Activated CD8-positive, alpha-beta T cell treated with anti-CD3 and anti-CD28 coated beads for 36 hours (primary cell): Measurements from ENCODE around the gene EXOG. TPM values are rescaled to one million over a fixed set of nuclear protein-coding genes. Genes with fewer than 3 reads are reported as not detected.

ENCODE experiments used
- ATAC-seq: fragments of 200-7000 bp; cut with Tn5 transposase; one replicate; pipeline ENCODE4 v1.10.0; 2021; ENCODE audit warnings: mild to moderate bottlenecking, moderate library complexity
- CTCF ChIA-PET: fragments of 350-600 bp; sonication (Branson Sonifier 250); formaldehyde crosslinking; loops from one replicate; lab custom pipeline; 2021; ENCODE audit warnings: antibody characterized with exemption; lab: Charles Lee
- POLR2A ChIA-PET: fragments of 350-600 bp; sonication (Branson Sonifier 250); formaldehyde crosslinking; loops from one replicate; lab custom pipeline; 2021; ENCODE audit warnings: antibody characterized with exemption; lab: Charles Lee
- DNase-seq: peaks from one replicate; pipeline ENCODE4 v3.0.0-alpha.2; 2020
- H3K27ac Mint-ChIP-seq: one replicate; pipeline ENCODE4 v1.8.0; 2021; ENCODE audit warnings: mild to moderate bottlenecking, mixed read lengths
- H3K27me3 Mint-ChIP-seq: one replicate; pipeline ENCODE4 v1.8.0; 2021; ENCODE audit warnings: mixed read lengths
- H3K36me3 Mint-ChIP-seq: one replicate; pipeline ENCODE4 v1.8.0; 2021; ENCODE audit warnings: low read depth, mixed read lengths
- H3K4me1 Mint-ChIP-seq: one replicate; pipeline ENCODE4 v1.8.0; 2021; ENCODE audit warnings: low read depth, mixed read lengths
- H3K4me3 Mint-ChIP-seq: one replicate; pipeline ENCODE4 v1.8.0; 2021; ENCODE audit warnings: mild to moderate bottlenecking, moderate library complexity, mixed read lengths
- H3K9me3 Mint-ChIP-seq: one replicate; pipeline ENCODE4 v1.8.0; 2021; ENCODE audit warnings: mixed read lengths
- intact Hi-C: fragments of 100-400 bp; cut with micrococcal nuclease; formaldehyde crosslinking; loops from one replicate; pipeline ENCODE4 v1.10.0; 2022
- total RNA-seq, 2 experiments: library from RNA; stranded (reverse); gene quantifications; one replicate each; pipeline ENCODE4 v1.2.3, GENCODE V29; 2021
- TF ChIP-seq, protein P1 (sequence below): fragments of 200-600 bp; IDR thresholded peaks from one replicate; pipeline ENCODE4 v1.8.0; 2022; ENCODE audit warnings: antibody characterized with exemption, mild to moderate bottlenecking

Gene EXOG
- total RNA-seq, 2 experiments from 2014 or later: 16.8 to 17.7 TPM

DNA sequence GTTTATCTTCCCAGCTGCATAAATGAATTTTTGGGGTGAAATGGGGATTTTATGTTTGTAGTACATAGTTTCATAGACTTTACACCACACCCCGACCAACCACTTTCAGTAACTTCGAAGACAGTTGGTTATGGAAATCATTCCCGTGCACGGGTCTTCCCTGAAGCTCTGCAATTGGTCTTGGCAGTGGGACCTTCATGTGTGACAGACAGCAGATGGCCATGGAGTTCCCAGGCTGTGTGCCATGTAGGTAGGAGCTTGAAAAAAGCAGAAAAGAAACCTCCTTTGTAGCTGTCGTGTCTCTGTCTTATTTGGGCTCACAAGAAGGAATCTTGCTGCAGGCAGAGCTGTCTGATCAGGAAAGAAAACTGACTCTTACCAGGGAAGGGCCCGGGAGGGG, 25.9 kb downstream of the EXOG start:
- H3K27me3 Mint-ChIP-seq: no peaks in the 10 kb centered on the region
- DNase-seq (no peak), ATAC-seq (no peak)
- H3K9me3 Mint-ChIP-seq: no peaks in the 10 kb centered on the region
- H3K4me1 Mint-ChIP-seq: peaks cover 22% of the 10 kb centered on the region
- H3K36me3 Mint-ChIP-seq: peaks cover 26% of the 10 kb centered on the region
- H3K4me3 Mint-ChIP-seq: no peak overlapping the region
- ChIA-PET POLR2A (interaction anchor here (0.8 kb wide), 1 partner anchor 119 kb away, joined by 3 read pairs; no protein-coding TSS in a partner anchor), CTCF (interaction anchor here (0.6 to 11.1 kb wide), 58 partner anchors 9 to 814 kb away, joined by 3 to 190 read pairs (median 5); partner anchors contain the start of genes EXOG, SCN5A and XYLB)
- intact Hi-C loops: no loop called here
- no peak overlapping the region for H3K27ac Mint-ChIP-seq
- TF ChIP-seq, protein P1, sequence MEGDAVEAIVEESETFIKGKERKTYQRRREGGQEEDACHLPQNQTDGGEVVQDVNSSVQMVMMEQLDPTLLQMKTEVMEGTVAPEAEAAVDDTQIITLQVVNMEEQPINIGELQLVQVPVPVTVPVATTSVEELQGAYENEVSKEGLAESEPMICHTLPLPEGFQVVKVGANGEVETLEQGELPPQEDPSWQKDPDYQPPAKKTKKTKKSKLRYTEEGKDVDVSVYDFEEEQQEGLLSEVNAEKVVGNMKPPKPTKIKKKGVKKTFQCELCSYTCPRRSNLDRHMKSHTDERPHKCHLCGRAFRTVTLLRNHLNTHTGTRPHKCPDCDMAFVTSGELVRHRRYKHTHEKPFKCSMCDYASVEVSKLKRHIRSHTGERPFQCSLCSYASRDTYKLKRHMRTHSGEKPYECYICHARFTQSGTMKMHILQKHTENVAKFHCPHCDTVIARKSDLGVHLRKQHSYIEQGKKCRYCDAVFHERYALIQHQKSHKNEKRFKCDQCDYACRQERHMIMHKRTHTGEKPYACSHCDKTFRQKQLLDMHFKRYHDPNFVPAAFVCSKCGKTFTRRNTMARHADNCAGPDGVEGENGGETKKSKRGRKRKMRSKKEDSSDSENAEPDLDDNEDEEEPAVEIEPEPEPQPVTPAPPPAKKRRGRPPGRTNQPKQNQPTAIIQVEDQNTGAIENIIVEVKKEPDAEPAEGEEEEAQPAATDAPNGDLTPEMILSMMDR: no peak

DNA sequence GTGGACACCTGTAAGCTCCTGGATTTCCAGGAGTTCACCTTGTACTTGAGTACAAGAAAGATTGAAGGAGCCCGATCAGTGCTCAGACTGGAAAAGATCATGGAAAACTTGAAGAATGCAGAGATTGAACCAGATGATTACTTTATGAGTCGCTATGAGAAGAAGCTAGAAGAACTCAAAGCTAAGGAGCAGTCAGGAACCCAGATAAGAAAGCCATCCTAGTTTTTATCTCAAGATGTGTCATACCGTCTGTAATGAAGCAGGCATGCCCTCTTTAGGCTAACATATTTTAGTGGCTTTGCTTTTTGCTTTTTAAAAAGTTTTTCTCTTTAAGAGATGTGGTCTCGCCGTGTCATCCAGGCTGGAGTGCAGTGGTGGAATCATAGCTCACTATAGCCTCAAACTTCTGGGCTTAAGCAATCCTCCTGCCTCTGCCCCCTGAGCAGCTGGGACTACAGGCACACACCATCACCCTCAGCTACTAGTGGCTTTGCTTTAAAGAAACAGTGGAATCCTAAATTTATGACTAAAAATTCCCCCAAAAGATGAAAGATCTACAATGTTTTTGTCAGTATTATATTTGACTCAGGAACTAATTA, 28.1 kb downstream of the EXOG start:
- peaks cover 13% of the 10 kb centered on the region for H3K4me1 Mint-ChIP-seq
- CTCF ChIA-PET: interaction anchor here (0.9 to 11.1 kb wide), 6 partner anchors 14 to 476 kb away, joined by 3 to 190 read pairs (median 5); partner anchors contain the start of gene XYLB
- no peak overlapping the region for H3K4me3 Mint-ChIP-seq
- TF ChIP-seq, protein P1: no peak
- DNase-seq: no peak
- no peak for ATAC-seq
- H3K27ac Mint-ChIP-seq: no peak overlapping the region
- H3K36me3 Mint-ChIP-seq: peaks cover 30% of the 10 kb centered on the region
- intact Hi-C loops: no loop called here
- POLR2A ChIA-PET: interaction anchor here (1.4 kb wide), 1 partner anchor 21 kb away, joined by 4 read pairs; no protein-coding TSS in a partner anchor
- H3K27me3 Mint-ChIP-seq: no peaks in the 10 kb centered on the region
- no peaks in the 10 kb centered on the region for H3K9me3 Mint-ChIP-seq

DNA sequence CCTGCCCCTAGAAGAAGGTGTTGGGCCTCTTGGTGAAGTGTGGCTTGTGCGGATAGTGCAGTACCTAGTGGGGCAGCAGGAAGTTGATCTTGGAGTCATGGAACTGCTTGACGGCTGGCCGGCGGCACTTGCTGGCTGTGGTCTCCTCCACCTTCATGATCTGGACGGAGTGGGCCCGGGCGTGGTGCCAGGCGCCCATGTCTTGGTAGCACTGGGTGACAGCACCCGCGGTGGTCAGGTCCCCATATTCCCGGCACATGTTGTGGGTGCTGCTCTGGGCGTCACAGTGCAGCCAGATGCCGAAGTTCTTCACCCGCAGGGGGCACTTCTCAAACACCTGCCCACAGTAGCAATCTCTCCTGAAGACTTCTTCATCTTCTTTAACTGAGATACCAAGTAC, 30.7 kb downstream of the EXOG start:
- CTCF ChIA-PET: interaction anchor here (11.1 kb wide), 1 partner anchor 127 kb away, joined by 190 read pairs; no protein-coding TSS in a partner anchor
- POLR2A ChIA-PET: no interaction called here
- intact Hi-C loops: no loop called here
- Mint-ChIP-seq H3K4me1 (no peaks in the 10 kb centered on the region), H3K27me3 (no peaks in the 10 kb centered on the region), H3K36me3 (peaks cover 33% of the 10 kb centered on the region), H3K9me3 (no peaks in the 10 kb centered on the region), H3K4me3 (no peak overlapping the region), H3K27ac (no peak overlapping the region)
- DNase-seq (no peak), ATAC-seq (no peak)
- TF ChIP-seq, protein P1: no peak

DNA sequence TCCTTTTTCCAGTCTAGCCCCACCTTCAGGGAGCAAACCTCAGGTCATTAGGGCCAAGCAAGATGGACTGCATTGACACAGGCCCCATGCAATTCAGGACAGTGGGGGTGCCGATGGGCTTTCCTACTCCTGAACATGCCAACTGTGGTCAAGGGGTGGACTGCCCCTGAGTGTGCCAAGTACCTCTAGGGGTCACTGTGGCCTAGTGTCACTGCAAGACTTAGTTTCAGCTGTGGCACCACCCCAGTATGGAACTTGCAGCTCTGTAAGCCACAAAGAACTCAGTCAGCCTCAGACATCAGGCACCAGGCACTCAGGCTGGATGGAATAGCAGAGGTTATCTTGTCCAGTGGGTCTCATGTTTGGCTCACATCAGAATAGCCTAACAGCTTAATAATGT, 32.3 kb downstream of the EXOG start:
- ChIA-PET CTCF (no interaction called here), POLR2A (no interaction called here)
- Mint-ChIP-seq H3K27me3 (no peaks in the 10 kb centered on the region), H3K36me3 (peaks cover 31% of the 10 kb centered on the region), H3K9me3 (no peaks in the 10 kb centered on the region), H3K4me3 (no peak overlapping the region), H3K27ac (no peak overlapping the region), H3K4me1 (no peaks in the 10 kb centered on the region)
- TF ChIP-seq, protein P1: no peak
- ATAC-seq: peak; percentile 45
- intact Hi-C loops: no loop called here
- no peak for DNase-seq

DNA sequence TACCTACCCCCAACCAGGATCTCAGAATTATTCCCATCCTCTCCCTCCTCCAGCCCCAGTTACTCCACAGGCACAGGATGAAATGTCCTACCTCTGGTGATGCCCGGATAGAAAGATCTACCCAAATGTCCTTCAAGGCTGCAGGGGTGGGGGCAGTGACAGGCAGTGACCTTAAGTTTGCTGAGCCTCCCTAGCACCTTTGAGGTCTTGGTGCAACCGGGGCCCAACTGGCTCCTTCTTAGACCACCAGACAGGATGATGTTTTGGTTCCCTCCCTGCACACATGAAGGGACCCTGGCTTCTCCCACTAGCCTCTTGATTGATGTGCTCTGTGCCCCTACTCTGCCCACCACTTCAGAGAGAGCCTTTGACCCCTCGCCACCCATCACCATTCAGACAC, 36.4 kb downstream of the EXOG start:
- H3K4me1 Mint-ChIP-seq: peaks cover 4% of the 10 kb centered on the region
- H3K9me3 Mint-ChIP-seq: no peaks in the 10 kb centered on the region
- ChIA-PET POLR2A (no interaction called here), CTCF (interaction anchor here (1.5 kb wide), 1 partner anchor 11 kb away, joined by 6 read pairs; no protein-coding TSS in a partner anchor)
- intact Hi-C loops: no loop called here
- no peak for ATAC-seq
- no peak for DNase-seq
- TF ChIP-seq, protein P1: no peak
- peaks cover 14% of the 10 kb centered on the region for H3K36me3 Mint-ChIP-seq
- H3K4me3 Mint-ChIP-seq: no peak overlapping the region
- no peak overlapping the region for H3K27ac Mint-ChIP-seq
- no peaks in the 10 kb centered on the region for H3K27me3 Mint-ChIP-seq
